ENCODE data around the gene LMTK3. TPM values are rescaled to one million over a fixed set of nuclear protein-coding genes. Genes with fewer than 3 reads are reported as not detected.

The LMTK3 gene
- total RNA-seq, 1 donor from 2014 or later = 0.02 TPM

- no peaks in the 10 kb centered on the region for H3K79me2 ChIP-seq (ENCODE audit: low read depth)
- no peaks in the 10 kb centered on the region for H3K9me3 ChIP-seq (ENCODE audit: low read depth)
- peaks cover 16% of the 10 kb centered on the region for H3K27me3 Mint-ChIP-seq (ENCODE audit: insufficient read depth, low read depth)
- no peak for DNase-seq (ENCODE audit: low spot score)
- peak overlapping the region; percentile 82 for H3K4me2 ChIP-seq
- peaks cover 31% of the 10 kb centered on the region for H3K27me3 ChIP-seq
- TF ChIP-seq EZH2phosphoT487 (IDR thresholded peaks at IDR 0.05) (no peak), CTCF (IDR thresholded peaks at IDR 0.05) (no peak), EZH2 (IDR thresholded peaks at IDR 0.05) (no peak)
- peaks cover 17% of the 10 kb centered on the region for H4K20me1 ChIP-seq (ENCODE audit: low read depth)
- peak overlapping the region; percentile 55 for H3K4me3 ChIP-seq
- H3K27ac ChIP-seq = no peak overlapping the region
- peaks cover 1% of the 10 kb centered on the region for H3K36me3 Mint-ChIP-seq
- H3K4me1 ChIP-seq = peaks cover 14% of the 10 kb centered on the region
- H2AFZ ChIP-seq (replicated peaks) = no peak overlapping the region
- H3K9ac ChIP-seq = no peak overlapping the region
- H3F3A ChIP-seq (ENCODE audit: low read depth) = peaks cover 49% of the 10 kb centered on the region
- peak overlapping the region; percentile 83 for H3K4me3 Mint-ChIP-seq
- H3K27ac Mint-ChIP-seq = no peak overlapping the region
- no peaks in the 10 kb centered on the region for H3K36me3 ChIP-seq
- peaks cover 44% of the 10 kb centered on the region for H3K4me1 Mint-ChIP-seq
- no peaks in the 10 kb centered on the region for H3K9me3 Mint-ChIP-seq
Observed at GRCh38 chr19:48493718-48494401, 17.8 kb downstream of the LMTK3 start.

- peak overlapping the region; percentile 77 for H3K4me3 Mint-ChIP-seq
- Histone ChIP-seq H3K9ac (no peak overlapping the region), H3K9me3 (ENCODE audit: low read depth) (no peaks in the 10 kb centered on the region), H3K79me2 (ENCODE audit: low read depth) (no peaks in the 10 kb centered on the region), H3K4me3 (peak overlapping the region; percentile 55), H3F3A (ENCODE audit: low read depth) (peaks cover 49% of the 10 kb centered on the region), H3K27me3 (peaks cover 31% of the 10 kb centered on the region), H2AFZ (replicated peaks) (no peak overlapping the region), H3K36me3 (no peaks in the 10 kb centered on the region), H3K4me2 (peak overlapping the region; percentile 75), H4K20me1 (ENCODE audit: low read depth) (peaks cover 17% of the 10 kb centered on the region), H3K27ac (no peak overlapping the region), H3K4me1 (peaks cover 14% of the 10 kb centered on the region)
- peaks cover 18% of the 10 kb centered on the region for H3K27me3 Mint-ChIP-seq (ENCODE audit: insufficient read depth, low read depth)
- H3K27ac Mint-ChIP-seq = peak overlapping the region; percentile 72
- peaks cover 44% of the 10 kb centered on the region for H3K4me1 Mint-ChIP-seq
- DNase-seq (ENCODE audit: low spot score) = peak; percentile 98
- peaks cover 1% of the 10 kb centered on the region for H3K36me3 Mint-ChIP-seq
- no peaks in the 10 kb centered on the region for H3K9me3 Mint-ChIP-seq
- TF ChIP-seq EZH2 (IDR thresholded peaks at IDR 0.05) = no peak
Observed at GRCh38 chr19:48492925-48493717, 18.5 kb downstream of the LMTK3 start.

- H3K4me2 ChIP-seq = peak overlapping the region; percentile 64
- H3K27ac Mint-ChIP-seq = no peak overlapping the region
- H3K4me1 Mint-ChIP-seq = peaks cover 40% of the 10 kb centered on the region
- peak overlapping the region; percentile 77 for H3K4me3 Mint-ChIP-seq
- H3K9ac ChIP-seq = no peak overlapping the region
- TF ChIP-seq EZH2 (IDR thresholded peaks at IDR 0.05) (no peak), EZH2phosphoT487 (IDR thresholded peaks at IDR 0.05) (no peak), CTCF (IDR thresholded peaks at IDR 0.05) (no peak)
- peaks cover 31% of the 10 kb centered on the region for H3K27me3 ChIP-seq
- H3K4me3 ChIP-seq = peak overlapping the region; percentile 34
- no peak overlapping the region for H2AFZ ChIP-seq (replicated peaks)
- H3K9me3 Mint-ChIP-seq = no peaks in the 10 kb centered on the region
- H3K27me3 Mint-ChIP-seq (ENCODE audit: insufficient read depth, low read depth) = peaks cover 16% of the 10 kb centered on the region
- peak; percentile 83 for DNase-seq (ENCODE audit: low spot score)
- H3K4me1 ChIP-seq = peaks cover 14% of the 10 kb centered on the region
- no peaks in the 10 kb centered on the region for H3K36me3 ChIP-seq
- H3K27ac ChIP-seq = no peak overlapping the region
- peaks cover 45% of the 10 kb centered on the region for H3F3A ChIP-seq (ENCODE audit: low read depth)
- peaks cover 17% of the 10 kb centered on the region for H4K20me1 ChIP-seq (ENCODE audit: low read depth)
- peaks cover 1% of the 10 kb centered on the region for H3K36me3 Mint-ChIP-seq
- no peaks in the 10 kb centered on the region for H3K79me2 ChIP-seq (ENCODE audit: low read depth)
- H3K9me3 ChIP-seq (ENCODE audit: low read depth) = no peaks in the 10 kb centered on the region
Observed at GRCh38 chr19:48491793-48492123, 19.9 kb downstream of the LMTK3 start.

All from neural progenitor cell (in vitro differentiated cells).